ENCODE data around the gene OSR1. TPM values are rescaled to one million over a fixed set of nuclear protein-coding genes. Genes with fewer than 3 reads are reported as not detected.
A peak's percentile ranks its signal among the peaks of the same experiment; 100 is the strongest.

Gene OSR1
- total RNA-seq (2011; cell fraction: chromatin; rRNA removed; ENCODE audit: low replicate concordance), result not detected in 2 replicates
- total RNA-seq (2011; cell fraction: nucleolus; rRNA removed), result not detected in 2 replicates
- not detected in 2 replicates for total RNA-seq (2011; cell fraction: nucleoplasm; rRNA removed)
- total RNA-seq (2014; rRNA removed) (not detected in 2 replicates), total RNA-seq (2014; rRNA removed; fragmentation: Illumina TruSeq; extraction: Trizol) (not detected in 2 replicates), total RNA-seq (2015; rRNA removed; fragmentation: Illumina TruSeq; extraction: Trizol) (not detected in 2 replicates), total RNA-seq (2021) (not detected in 2 replicates), polyA plus RNA-seq (2011; rRNA removed) (not detected in 2 replicates), polyA plus RNA-seq (2014; fragmentation: Illumina TruSeq; extraction: Trizol) (not detected in 2 replicates), polyA plus RNA-seq (2014; fragmentation: Nextera tagmentation; extraction: Ambion mirVana) (not detected), polyA plus RNA-seq (2014; rRNA removed) (not detected in 2 replicates), polyA minus RNA-seq (2011; rRNA and poly(A)+ RNA removed) (not detected in 2 replicates), Bru-seq, nascent RNA (not detected), BruChase-seq, experiment 1, labeled RNA remaining after a 2-hour chase (percentile 11 among the genes with signal in this experiment), BruChase-seq, experiment 2, labeled RNA remaining after a 6-hour chase (not detected)
- not detected in 2 replicates for polyA plus RNA-seq (2011; cell fraction: cytosol; rRNA removed)
- polyA plus RNA-seq (2011; cell fraction: nucleus; rRNA removed), result not detected in 2 replicates
- 0.03 TPM in 1 of 2 replicates, not detected in the other for polyA plus RNA-seq (2012)
- not detected in 2 replicates for polyA minus RNA-seq (2011; cell fraction: cytosol; rRNA and poly(A)+ RNA removed)
- polyA minus RNA-seq (2011; cell fraction: nucleus; rRNA and poly(A)+ RNA removed), result not detected in 2 replicates
- long read RNA-seq, experiment 1, result 0 reads
- long read RNA-seq, experiment 2, result 0 reads
- long read RNA-seq, experiment 3, result 0 reads

- H3K9ac ChIP-seq (ENCODE audit: insufficient read depth in 1 of 2, low read depth in 2 of 2, low read length in 2 of 2), result no peak within 1 kb of the TSS; a peak in 1 of 4 replicates
- peaks cover 0 to 15% of the 10 kb centered on the region in 2 experiments; a peak in 2 of 5 replicates for H3K4me1 ChIP-seq (replicated peaks in 1 of 2; ENCODE audit: control insufficient read depth in 2 of 2, insufficient read depth in 2 of 2, low read length in 2 of 2)
- TF ChIP-seq ZNF785 (CRISPR knock-in tag; IDR thresholded peaks at IDR 0.05) (no peak), NRF1 (conservative IDR thresholded peaks at IDR 0.05 in 1 of 2, IDR thresholded peaks at IDR 0.05 in 1 of 2) (0 out of 4 replicates have a peak, but pooled peaks have one; percentile 24 to 26), GTF2A2 (tag; IDR thresholded peaks at IDR 0.05) (no peak), ZSCAN29 (IDR thresholded peaks at IDR 0.05) (no peak), KLF1 (tag; IDR thresholded peaks at IDR 0.05) (no peak)
- ChIA-PET CTCF (ENCODE audit: low intra/inter-chr PET ratio) (no interaction called here), POLR2A (no interaction called here)
- intact Hi-C loops (cut with micrococcal nuclease), result no loop called here
- no peak for FAIRE-seq
- H3K79me2 ChIP-seq (ENCODE audit: control insufficient read depth, insufficient read depth, low read length), result no peaks in the 10 kb centered on the region
- no peak for DNase-seq (ENCODE audit: extremely low read depth in 1 of 4, low spot score in 3 of 4)
- H3K4me2 ChIP-seq (ENCODE audit: insufficient read depth, low read length), result no peak within 1 kb of the TSS
- H3K36me3 ChIP-seq (ENCODE audit: control insufficient read depth, insufficient read depth, low read length), result no peaks in the 10 kb centered on the region
- no TSS peak for BruUV-seq (replicated peaks)
- 0 out of 2 replicates have a peak, but pooled peaks cover 4% of the 10 kb centered on the region for H4K20me1 ChIP-seq (replicated peaks; ENCODE audit: control insufficient read depth, insufficient read depth, low read length)
- no peak for ATAC-seq
- no peak within 1 kb of the TSS for H2AFZ ChIP-seq (ENCODE audit: low read depth, low read length)
- no peaks in the 10 kb centered on the region for H3K9me1 ChIP-seq (ENCODE audit: control insufficient read depth, insufficient read depth, low read length)
- no peak within 1 kb of the TSS for H3K27ac ChIP-seq (ENCODE audit: extremely low read depth, low read depth, low read length)
- H3K9me3 ChIP-seq (replicated peaks; ENCODE audit: control insufficient read depth, insufficient read depth, low read depth, low read length), result no peaks in the 10 kb centered on the region
- WGBS (ENCODE audit: insufficient coverage, low coverage, missing lambda C conversion rate), result 15% methylated on average over 35 of the region's 51 CpGs
- in situ Hi-C loops (cut with MboI), result loop anchor here (10.0 to 25.0 kb wide), 2 partner anchors 506 to 921 kb away; no protein-coding TSS in a partner anchor
- H3K4me3 ChIP-seq, result no peak within 1 kb of the TSS
- H3K27me3 ChIP-seq (ENCODE audit: control insufficient read depth in 2 of 2, insufficient read depth in 2 of 2, low read length in 2 of 2), result peaks cover 56 to 85% of the 10 kb centered on the region in 2 experiments; a peak in 4 of 5 replicates
Observed at GRCh38 chr2:19358242-19359020, at the start of gene OSR1. OSR1 (minus strand) TSS chr2:19358623; CDS start chr2:19353805, 4,818 bp downstream.
